ENCODE data around the gene ACIN1.

DNA sequence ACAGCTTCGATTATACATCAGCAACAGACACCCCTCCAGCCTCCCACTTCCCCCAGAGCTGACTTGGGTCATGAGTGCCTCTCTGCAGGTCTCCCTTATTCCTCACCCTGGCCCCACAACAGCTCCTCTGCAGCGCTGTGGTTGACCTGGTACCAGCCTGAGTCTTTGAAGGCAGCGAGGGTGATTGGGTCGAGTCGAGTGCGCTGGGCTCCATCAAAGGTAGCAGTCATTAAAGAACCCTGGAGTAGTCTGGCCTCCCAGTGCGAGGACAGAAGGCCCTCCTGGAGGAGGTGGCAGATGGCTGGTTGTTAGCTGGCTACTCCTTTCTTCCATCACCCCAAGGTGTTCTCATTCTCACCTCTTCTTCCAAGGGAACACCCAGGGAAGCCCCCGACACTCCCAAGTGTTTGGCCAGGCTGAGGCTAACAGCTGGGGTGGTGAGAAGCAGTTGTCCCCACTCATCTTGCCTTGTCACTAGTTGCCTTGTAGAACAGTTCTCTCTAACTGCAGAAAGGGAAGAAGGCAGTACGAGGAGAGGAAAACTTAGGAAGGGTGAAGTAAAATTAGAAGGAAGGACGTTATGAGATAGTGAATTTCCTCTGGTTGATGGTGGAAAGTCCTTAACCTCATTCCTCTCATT is 7.2 kb upstream of the ACIN1 start:
- TF ChIP-seq CTCF (IDR thresholded peaks at IDR 0.05; ENCODE audit: low read length) (no peak), EZH2 (IDR thresholded peaks at IDR 0.05; ENCODE audit: borderline replicate concordance, low read length) (no peak)

Measured in OCI-LY1 (cell line).